GM21717 (cell line): ENCODE data around the gene SLC16A11.
A peak's percentile ranks its signal among the peaks of the same experiment; 100 is the strongest.

Source experiments
- ATAC-seq: cut with Tn5 transposase; IDR thresholded peaks from one replicate; pipeline ENCODE4 v1.9.1; 2021; ENCODE audit warnings: mild to moderate bottlenecking, moderate library complexity; ENCODE audit not compliant: unreplicated experiment

SLC16A11 gene

DNA sequence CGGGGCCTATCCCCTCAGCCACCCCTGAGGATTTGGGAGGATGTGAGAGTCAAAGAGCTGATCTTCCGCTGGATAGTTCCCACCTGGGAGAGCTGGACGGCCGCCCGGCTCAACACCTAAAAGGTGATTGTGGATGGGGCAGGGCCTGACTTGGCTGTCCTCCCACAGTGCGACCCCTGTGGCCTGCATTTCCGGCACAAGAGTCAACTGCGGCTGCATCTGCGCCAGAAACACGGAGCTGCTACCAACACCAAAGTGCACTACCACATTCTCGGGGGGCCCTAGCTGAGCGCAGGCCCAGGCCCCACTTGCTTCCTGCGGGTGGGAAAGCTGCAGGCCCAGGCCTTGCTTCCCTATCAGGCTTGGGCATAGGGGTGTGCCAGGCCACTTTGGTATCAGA, 16.6 kb downstream of the SLC16A11 start:
- ATAC-seq: no peak

GRCh38 chr17:7026471-7027115, 17.3 kb downstream of the SLC16A11 start:
- no peak for ATAC-seq

DNA sequence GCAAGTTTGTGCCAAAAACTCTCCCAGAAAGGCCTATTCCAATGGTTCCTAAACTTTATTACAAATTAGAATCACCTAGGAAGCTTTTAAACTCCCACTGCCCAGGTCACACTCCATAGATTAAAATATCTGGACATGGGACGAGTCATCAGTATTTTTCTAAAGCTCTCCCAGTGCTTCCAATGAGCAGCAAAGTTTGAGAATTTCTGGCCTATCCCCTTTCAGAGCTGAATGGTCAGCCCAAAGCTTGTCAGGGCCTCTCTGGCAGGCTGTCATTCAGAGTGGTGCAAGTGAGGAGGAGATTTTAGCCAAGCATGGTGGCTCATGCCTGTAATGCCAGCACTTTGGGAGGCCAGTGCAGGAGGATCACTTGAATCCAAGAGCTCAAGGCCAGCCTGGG, 18.6 kb downstream of the SLC16A11 start:
- ATAC-seq: no peak

DNA sequence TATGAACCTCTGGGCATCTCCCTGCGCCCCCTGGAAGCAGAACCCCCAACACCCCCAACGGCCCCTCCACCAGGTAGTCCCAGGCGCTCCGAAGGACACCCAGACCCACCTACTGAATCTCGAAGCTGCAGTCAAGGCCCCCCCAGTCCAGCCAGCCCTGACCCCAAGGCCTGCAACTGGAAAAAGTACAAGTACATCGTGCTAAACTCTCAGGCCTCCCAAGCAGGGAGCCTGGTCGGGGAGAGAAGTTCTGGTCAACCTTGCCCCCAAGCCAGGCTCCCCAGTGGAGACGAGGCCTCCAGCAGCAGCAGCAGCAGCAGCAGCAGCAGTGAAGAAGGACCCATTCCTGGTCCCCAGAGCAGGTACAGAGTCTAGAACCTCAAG, 19.5 kb downstream of the SLC16A11 start:
- no peak for ATAC-seq

- no peak for ATAC-seq
These were observed 20.1 kb downstream of the SLC16A11 start for GRCh38 chr17:7023576-7024401.

DNA sequence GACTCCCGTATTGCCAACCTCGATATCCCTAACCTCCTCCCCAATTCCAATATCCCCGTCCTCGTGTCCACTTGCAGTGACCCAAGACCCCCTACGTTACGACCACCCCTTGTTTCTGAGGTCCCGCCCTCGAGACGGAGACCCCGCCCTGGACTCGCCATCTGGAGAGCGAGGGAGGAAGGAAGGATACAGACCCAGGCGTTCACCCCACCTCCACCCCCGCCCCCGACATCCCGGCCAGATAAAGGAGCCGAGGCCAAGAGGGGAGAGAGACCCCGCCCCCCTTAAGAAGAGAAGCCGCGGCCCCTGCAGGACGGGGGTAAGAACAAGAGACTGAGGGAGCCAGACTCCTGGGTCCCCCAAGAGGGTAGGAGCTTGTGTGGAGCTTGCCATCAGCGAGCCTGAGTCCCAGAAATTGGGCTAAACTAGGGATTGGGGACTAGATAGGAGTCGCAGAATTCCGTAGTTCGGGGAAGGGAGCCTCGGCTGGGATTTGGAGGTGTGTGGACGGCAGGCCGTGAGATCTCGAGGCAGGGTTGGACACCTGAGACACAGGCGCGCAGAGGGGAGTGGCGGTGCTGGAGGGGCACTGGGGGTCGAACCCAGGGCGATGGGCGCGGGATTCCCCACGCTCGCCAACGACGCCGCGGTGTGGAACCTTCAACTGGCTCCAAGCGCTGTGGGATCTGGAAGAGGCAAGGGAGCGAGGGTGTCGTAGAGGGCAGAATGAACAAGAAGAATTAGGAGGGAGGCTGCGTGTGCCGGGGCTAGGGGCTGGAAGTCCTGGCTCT, 20.9 kb downstream of the SLC16A11 start, which contains the start of gene BCL6B:
TSS of gene BCL6B (plus strand) at position 270 of the 791 bp plus-strand sequence. CDS start 622 bp downstream, outside the sequence.
- no peak for ATAC-seq

- ATAC-seq: peak; percentile 48
These were observed 21.7 kb downstream of the SLC16A11 start for GRCh38 chr17:7021993-7022778.

DNA sequence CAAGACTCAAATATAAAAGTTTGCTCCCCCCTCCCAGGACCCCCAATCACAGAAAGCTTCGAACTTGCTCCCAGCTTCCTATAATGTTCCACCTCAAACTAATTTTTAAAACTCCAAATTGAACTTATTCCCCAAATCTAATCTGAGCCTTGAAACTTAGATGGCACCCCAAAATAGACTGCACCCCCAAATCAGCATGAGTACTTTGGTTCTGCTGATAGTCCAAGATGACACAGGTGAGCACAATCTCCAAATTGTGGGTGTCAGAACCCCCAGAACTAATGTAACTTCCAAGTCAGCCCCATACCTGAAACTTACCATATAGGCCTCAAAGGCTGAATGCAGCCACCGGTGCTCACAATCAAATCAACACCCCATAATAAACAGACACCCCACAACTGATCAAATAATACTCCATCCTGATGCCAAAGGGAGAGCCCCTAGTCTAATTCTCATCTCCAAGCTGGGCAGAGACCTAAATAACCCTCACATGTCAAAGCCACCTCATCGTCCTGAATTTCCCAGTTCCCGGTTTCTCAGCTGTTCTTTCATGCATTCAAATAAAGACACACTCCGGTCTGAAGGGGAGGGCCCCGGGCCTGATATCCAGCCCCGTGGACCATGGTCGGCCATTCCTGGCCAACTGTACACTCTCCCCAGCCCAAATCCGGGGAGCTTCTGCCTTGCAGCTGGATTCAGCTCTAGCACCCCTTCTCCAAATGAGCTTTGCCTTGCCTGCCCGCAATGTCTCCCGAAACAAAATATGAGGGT, 22.8 kb downstream of the SLC16A11 start:
- ATAC-seq: no peak

DNA sequence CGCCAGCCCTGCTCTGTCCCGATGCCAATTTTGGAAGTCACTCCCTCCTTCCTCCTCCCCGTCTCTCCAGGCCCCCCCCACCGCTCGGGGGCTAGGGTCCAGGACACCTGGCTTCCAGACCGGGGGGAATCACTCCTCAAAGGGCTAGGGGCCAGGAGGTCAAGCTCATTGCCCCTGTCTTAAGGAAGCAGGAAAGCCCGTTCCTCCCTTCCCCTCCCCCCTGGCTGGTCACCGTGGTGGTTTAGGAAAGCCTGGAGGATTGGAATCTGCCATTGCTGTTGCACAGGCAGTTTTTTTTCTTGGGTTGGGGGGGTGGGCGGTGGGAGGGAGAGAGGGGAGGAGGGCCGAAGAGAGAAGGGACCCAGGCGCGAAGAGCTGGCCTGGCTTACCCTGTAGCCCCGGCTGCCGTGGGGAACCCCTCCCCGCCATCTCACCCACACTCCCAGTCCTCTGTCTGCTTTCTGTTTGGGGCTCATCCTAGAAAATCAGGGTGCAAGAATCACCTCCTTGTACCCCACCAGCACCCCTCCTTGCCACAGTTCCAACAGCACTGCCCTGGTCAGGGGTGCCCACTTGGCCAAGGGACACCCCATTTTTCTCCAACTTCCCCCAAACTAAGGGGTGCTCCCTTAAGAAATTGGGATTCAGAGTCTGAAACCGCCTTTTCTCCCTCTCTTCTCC, 23.9 kb downstream of the SLC16A11 start:
- ATAC-seq: no peak

DNA sequence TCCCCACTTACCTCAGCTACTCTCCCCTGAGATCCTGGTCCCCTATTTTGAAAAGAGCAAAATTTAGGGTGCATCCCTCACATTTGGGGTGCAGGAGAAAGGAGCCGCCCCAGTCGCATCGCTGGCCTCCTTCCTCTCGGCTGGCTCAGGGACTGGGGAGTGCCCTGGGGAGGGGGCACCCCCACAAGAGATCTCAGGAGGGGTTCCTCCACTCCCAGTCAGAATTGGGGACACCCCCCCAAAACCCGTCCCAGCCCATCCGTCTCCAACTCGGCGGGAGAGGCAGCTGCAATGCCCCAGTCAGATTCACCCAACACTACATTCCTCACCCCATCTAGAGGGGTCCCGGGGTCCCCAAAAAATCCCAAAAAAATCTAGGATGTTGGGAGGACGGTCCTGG, 24.5 kb downstream of the SLC16A11 start:
- no peak for ATAC-seq

- ATAC-seq: no peak
These were observed 25.4 kb downstream of the SLC16A11 start for GRCh38 chr17:7018331-7018964.

GRCh38 chr17:7017827-7018200, 26.1 kb downstream of the SLC16A11 start:
- ATAC-seq: no peak

- no peak for ATAC-seq
These were observed 26.7 kb downstream of the SLC16A11 start for GRCh38 chr17:7016886-7017826.

GRCh38 chr17:7016418-7016817, 27.5 kb downstream of the SLC16A11 start:
- no peak for ATAC-seq

- ATAC-seq: peak; percentile 16
These were observed 28.6 kb downstream of the SLC16A11 start for GRCh38 chr17:7014995-7015958.

GRCh38 chr17:7014261-7014994, 29.5 kb downstream of the SLC16A11 start:
- ATAC-seq: peak; percentile 62
